ENCODE data around the gene SYT2. TPM values are rescaled to one million over a fixed set of nuclear protein-coding genes. Genes with fewer than 3 reads are reported as not detected.

SYT2 gene
- not detected for total RNA-seq

DNA sequence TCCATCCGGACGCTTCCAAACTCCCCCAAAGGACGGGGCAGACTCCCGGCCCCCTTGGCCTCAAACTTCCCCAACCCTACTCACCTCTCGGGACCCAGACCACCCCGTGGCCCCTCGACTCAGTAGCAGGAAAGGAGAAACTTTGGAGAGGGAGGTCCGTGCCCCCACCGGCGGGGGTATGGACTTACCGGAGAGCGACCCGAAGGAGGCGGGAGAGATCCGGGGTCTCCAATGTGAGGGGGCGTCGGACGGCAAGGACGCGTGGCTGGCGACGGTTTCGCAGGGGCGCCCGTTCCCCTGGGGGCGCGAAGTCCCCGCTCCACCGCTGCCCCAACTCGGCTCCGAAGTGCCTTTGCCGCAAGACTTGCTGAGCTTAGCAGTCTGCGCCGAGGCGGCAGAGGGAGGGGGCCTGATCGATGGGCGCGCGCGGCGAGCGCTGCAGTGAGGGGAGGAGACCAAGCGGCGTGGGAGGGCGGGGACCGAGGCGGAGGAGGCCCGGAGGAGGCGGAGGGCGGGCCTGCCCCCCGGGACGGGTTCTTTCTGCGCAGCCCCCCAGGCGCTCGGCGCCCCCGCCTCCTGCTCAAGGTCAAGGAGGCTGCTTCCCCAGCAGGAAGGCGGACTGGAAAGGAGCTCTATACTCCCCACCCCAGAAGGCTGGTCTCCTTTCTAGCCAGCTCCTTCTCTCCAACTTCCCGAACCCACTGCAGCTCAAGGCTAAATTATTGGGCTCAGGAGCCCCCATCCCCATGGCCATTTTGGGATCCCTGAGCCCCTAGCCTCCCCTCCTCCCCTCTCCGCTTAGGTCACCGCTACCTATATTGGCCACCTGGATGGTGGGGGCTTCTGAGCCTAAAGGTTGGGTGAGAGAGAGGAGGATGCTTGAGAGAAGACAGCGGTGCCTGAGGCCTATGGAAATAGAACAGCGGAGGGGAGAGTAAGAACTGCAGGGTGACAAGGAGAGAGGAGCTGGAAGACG, at the start of gene SYT2:
Gene SYT2, minus strand, starts transcription at position 385 of the 976 bp plus-strand sequence. CDS start 104,682 bp downstream, outside the sequence.
- H3K27me3 ChIP-seq = peaks cover 16% of the 10 kb centered on the region
- intact Hi-C loops (cut with DNase I) = no loop called here
- TF ChIP-seq, protein P1, sequence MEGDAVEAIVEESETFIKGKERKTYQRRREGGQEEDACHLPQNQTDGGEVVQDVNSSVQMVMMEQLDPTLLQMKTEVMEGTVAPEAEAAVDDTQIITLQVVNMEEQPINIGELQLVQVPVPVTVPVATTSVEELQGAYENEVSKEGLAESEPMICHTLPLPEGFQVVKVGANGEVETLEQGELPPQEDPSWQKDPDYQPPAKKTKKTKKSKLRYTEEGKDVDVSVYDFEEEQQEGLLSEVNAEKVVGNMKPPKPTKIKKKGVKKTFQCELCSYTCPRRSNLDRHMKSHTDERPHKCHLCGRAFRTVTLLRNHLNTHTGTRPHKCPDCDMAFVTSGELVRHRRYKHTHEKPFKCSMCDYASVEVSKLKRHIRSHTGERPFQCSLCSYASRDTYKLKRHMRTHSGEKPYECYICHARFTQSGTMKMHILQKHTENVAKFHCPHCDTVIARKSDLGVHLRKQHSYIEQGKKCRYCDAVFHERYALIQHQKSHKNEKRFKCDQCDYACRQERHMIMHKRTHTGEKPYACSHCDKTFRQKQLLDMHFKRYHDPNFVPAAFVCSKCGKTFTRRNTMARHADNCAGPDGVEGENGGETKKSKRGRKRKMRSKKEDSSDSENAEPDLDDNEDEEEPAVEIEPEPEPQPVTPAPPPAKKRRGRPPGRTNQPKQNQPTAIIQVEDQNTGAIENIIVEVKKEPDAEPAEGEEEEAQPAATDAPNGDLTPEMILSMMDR (IDR thresholded peaks at IDR 0.05) = no peak
- H3K4me1 ChIP-seq = peaks cover 0 to 11% of the 10 kb centered on the region in 2 donors
- H3K27ac ChIP-seq = no peak within 1 kb of the TSS
- no peaks in the 10 kb centered on the region for H3K9me3 ChIP-seq
- no peak for DNase-seq (ENCODE audit: low spot score in 2 of 2)
- H3K4me3 ChIP-seq = peak within 1 kb of the TSS; percentile 36 to 55
- no peaks in the 10 kb centered on the region for H3K36me3 ChIP-seq

- H3K4me3 ChIP-seq = no peak overlapping the region
- DNase-seq (ENCODE audit: low spot score in 2 of 2) = no peak
- H3K4me1 ChIP-seq = no peaks in the 10 kb centered on the region
- no peaks in the 10 kb centered on the region for H3K27me3 ChIP-seq
- peaks cover 64 to 80% of the 10 kb centered on the region in 2 donors for H3K36me3 ChIP-seq
- intact Hi-C loops (cut with DNase I) = no loop called here
- H3K27ac ChIP-seq = no peak overlapping the region
- TF ChIP-seq, protein P1 (IDR thresholded peaks at IDR 0.05) = no peak
- no peaks in the 10 kb centered on the region for H3K9me3 ChIP-seq
Observed at GRCh38 chr1:202756391-202756790, 46.1 kb upstream of the SYT2 start.

- H3K27me3 ChIP-seq = no peaks in the 10 kb centered on the region
- DNase-seq (ENCODE audit: low spot score in 2 of 2) = no peak
- no peak overlapping the region for H3K4me3 ChIP-seq
- peaks cover 61 to 70% of the 10 kb centered on the region in 2 donors for H3K36me3 ChIP-seq
- TF ChIP-seq, protein P1 (IDR thresholded peaks at IDR 0.05) = no peak
- intact Hi-C loops (cut with DNase I) = no loop called here
- no peaks in the 10 kb centered on the region for H3K4me1 ChIP-seq
- no peaks in the 10 kb centered on the region for H3K9me3 ChIP-seq
- no peak overlapping the region for H3K27ac ChIP-seq
Observed at GRCh38 chr1:202754293-202754692, 44.0 kb upstream of the SYT2 start.

GRCh38 chr1:202752774-202753173, 42.5 kb upstream of the SYT2 start:
- intact Hi-C loops (cut with DNase I) = no loop called here
- TF ChIP-seq, protein P1 (IDR thresholded peaks at IDR 0.05) = no peak
- no peak overlapping the region for H3K27ac ChIP-seq
- H3K27me3 ChIP-seq = no peaks in the 10 kb centered on the region
- H3K36me3 ChIP-seq = peaks cover 59 to 72% of the 10 kb centered on the region in 2 donors
- no peaks in the 10 kb centered on the region for H3K9me3 ChIP-seq
- DNase-seq (ENCODE audit: low spot score in 2 of 2) = no peak
- H3K4me3 ChIP-seq = no peak overlapping the region
- no peaks in the 10 kb centered on the region for H3K4me1 ChIP-seq

GRCh38 chr1:202750761-202751160, 40.5 kb upstream of the SYT2 start:
- intact Hi-C loops (cut with DNase I) = no loop called here
- no peak overlapping the region for H3K4me3 ChIP-seq
- H3K27me3 ChIP-seq = no peaks in the 10 kb centered on the region
- no peak for DNase-seq (ENCODE audit: low spot score in 2 of 2)
- H3K9me3 ChIP-seq = no peaks in the 10 kb centered on the region
- no peaks in the 10 kb centered on the region for H3K4me1 ChIP-seq
- H3K36me3 ChIP-seq = peaks cover 47 to 63% of the 10 kb centered on the region in 2 donors
- no peak overlapping the region for H3K27ac ChIP-seq
- TF ChIP-seq, protein P1 (IDR thresholded peaks at IDR 0.05) = no peak

Data from ascending aorta (tissue), 2 donors.